ENCODE results near the gene PIP4P1.

The PIP4P1 gene

DNA sequence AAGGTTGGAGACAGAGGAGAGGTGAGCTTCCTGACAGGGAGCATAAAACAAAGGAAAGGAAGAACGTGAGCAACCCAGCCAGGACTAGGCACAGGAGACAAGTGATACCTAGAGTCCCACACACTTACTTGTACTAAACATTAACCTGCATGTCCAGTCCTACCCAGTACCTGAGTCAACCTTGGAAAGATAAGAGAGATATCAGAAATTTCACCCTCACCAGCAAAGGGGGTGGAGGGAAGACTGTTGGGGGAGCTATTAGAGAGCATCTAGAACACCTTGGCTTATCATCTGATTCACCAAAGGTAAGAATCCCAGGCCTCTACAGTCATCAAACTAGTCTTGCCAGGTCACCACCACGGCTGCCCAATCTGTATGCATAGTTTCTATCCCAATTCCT is 36.4 kb downstream of the PIP4P1 start:
- Histone ChIP-seq H3K36me3 (ENCODE audit: control insufficient read depth, low read length) (no peaks in the 10 kb centered on the region), H3K4me1 (ENCODE audit: control insufficient read depth, low read length) (peaks cover 53% of the 10 kb centered on the region), H3K4me2 (ENCODE audit: low read length) (no peak overlapping the region), H3K27ac (ENCODE audit: low read depth, low read length) (no peak overlapping the region), H3K79me2 (ENCODE audit: control insufficient read depth, low read length) (no peaks in the 10 kb centered on the region), H3K9me3 (ENCODE audit: control insufficient read depth, insufficient read depth, low read length) (no peaks in the 10 kb centered on the region), H3F3A (ENCODE audit: control insufficient read depth, insufficient read depth) (peaks cover 10% of the 10 kb centered on the region), H3K27me3 (ENCODE audit: control insufficient read depth, low read length) (no peaks in the 10 kb centered on the region), H3K9me2 (replicated peaks; ENCODE audit: control insufficient read depth, low read length) (no peaks in the 10 kb centered on the region), H4K20me1 (ENCODE audit: control insufficient read depth, insufficient read depth, low read depth, low read length) (no peaks in the 10 kb centered on the region), H3K4me3 (ENCODE audit: low read length) (no peak overlapping the region)
- no peak for TF ChIP-seq EZH2phosphoT487 (IDR thresholded peaks at IDR 0.05; ENCODE audit: borderline replicate concordance, low read length)
- TF ChIP-seq, protein P1, sequence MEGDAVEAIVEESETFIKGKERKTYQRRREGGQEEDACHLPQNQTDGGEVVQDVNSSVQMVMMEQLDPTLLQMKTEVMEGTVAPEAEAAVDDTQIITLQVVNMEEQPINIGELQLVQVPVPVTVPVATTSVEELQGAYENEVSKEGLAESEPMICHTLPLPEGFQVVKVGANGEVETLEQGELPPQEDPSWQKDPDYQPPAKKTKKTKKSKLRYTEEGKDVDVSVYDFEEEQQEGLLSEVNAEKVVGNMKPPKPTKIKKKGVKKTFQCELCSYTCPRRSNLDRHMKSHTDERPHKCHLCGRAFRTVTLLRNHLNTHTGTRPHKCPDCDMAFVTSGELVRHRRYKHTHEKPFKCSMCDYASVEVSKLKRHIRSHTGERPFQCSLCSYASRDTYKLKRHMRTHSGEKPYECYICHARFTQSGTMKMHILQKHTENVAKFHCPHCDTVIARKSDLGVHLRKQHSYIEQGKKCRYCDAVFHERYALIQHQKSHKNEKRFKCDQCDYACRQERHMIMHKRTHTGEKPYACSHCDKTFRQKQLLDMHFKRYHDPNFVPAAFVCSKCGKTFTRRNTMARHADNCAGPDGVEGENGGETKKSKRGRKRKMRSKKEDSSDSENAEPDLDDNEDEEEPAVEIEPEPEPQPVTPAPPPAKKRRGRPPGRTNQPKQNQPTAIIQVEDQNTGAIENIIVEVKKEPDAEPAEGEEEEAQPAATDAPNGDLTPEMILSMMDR (IDR thresholded peaks at IDR 0.05; ENCODE audit: low read depth, low read length, poor library complexity, severe bottlenecking), result no peak

- Histone ChIP-seq H3K36me3 (ENCODE audit: control insufficient read depth, low read length) (no peaks in the 10 kb centered on the region), H3K9me2 (replicated peaks; ENCODE audit: control insufficient read depth, low read length) (no peaks in the 10 kb centered on the region), H3K4me2 (ENCODE audit: low read length) (no peak overlapping the region)
Observed at GRCh38 chr14:20422886-20423285, 38.3 kb downstream of the PIP4P1 start.

GRCh38 chr14:20421267-20421666 is 40.0 kb downstream of the PIP4P1 start:
- Histone ChIP-seq H3K4me3 (ENCODE audit: low read length) (no peak overlapping the region), H3K4me1 (ENCODE audit: control insufficient read depth, low read length) (peaks cover 35% of the 10 kb centered on the region), H3F3A (ENCODE audit: control insufficient read depth, insufficient read depth) (peaks cover 5% of the 10 kb centered on the region; the same call in 1 of the 2 replicates), H3K27ac (ENCODE audit: low read depth, low read length) (no peak overlapping the region), H3K9me2 (replicated peaks; ENCODE audit: control insufficient read depth, low read length) (no peaks in the 10 kb centered on the region), H4K20me1 (ENCODE audit: control insufficient read depth, insufficient read depth, low read depth, low read length) (no peaks in the 10 kb centered on the region), H3K4me2 (ENCODE audit: low read length) (no peak overlapping the region), H3K79me2 (ENCODE audit: control insufficient read depth, low read length) (no peaks in the 10 kb centered on the region), H3K36me3 (ENCODE audit: control insufficient read depth, low read length) (no peaks in the 10 kb centered on the region), H3K9me3 (ENCODE audit: control insufficient read depth, insufficient read depth, low read length) (no peaks in the 10 kb centered on the region), H3K27me3 (ENCODE audit: control insufficient read depth, low read length) (no peaks in the 10 kb centered on the region)
- TF ChIP-seq EZH2phosphoT487 (IDR thresholded peaks at IDR 0.05; ENCODE audit: borderline replicate concordance, low read length), result no peak
- TF ChIP-seq, protein P1 (IDR thresholded peaks at IDR 0.05; ENCODE audit: low read depth, low read length, poor library complexity, severe bottlenecking), result no peak

More at GRCh38 chr14:20422886-20423285, 38.3 kb downstream of the PIP4P1 start:
- Histone ChIP-seq H3K27ac (ENCODE audit: low read depth, low read length) (no peak overlapping the region), H3K4me3 (ENCODE audit: low read length) (no peak overlapping the region), H3F3A (ENCODE audit: control insufficient read depth, insufficient read depth) (peaks cover 10% of the 10 kb centered on the region), H3K27me3 (ENCODE audit: control insufficient read depth, low read length) (no peaks in the 10 kb centered on the region), H3K79me2 (ENCODE audit: control insufficient read depth, low read length) (no peaks in the 10 kb centered on the region), H4K20me1 (ENCODE audit: control insufficient read depth, insufficient read depth, low read depth, low read length) (no peaks in the 10 kb centered on the region), H3K9me3 (ENCODE audit: control insufficient read depth, insufficient read depth, low read length) (no peaks in the 10 kb centered on the region), H3K4me1 (ENCODE audit: control insufficient read depth, low read length) (peaks cover 41% of the 10 kb centered on the region)
- TF ChIP-seq, protein P1 (IDR thresholded peaks at IDR 0.05; ENCODE audit: low read depth, low read length, poor library complexity, severe bottlenecking), result no peak
- TF ChIP-seq EZH2phosphoT487 (IDR thresholded peaks at IDR 0.05; ENCODE audit: borderline replicate concordance, low read length), result no peak
